Activated T-cell treated with anti-CD3 and anti-CD28 coated beads for 24 hours (primary cell): ENCODE results near the gene THY1.
A peak's percentile ranks its signal among the peaks of the same experiment; 100 is the strongest.
"Not testable (repeated sequence)": the region's sequence is repeated elsewhere in the genome, so short reads cannot be mapped to it uniquely, and the experiment has no call there.

ENCODE experiments used
- DNase-seq: peaks from one replicate; pipeline ENCODE4 v3.0.0-alpha.2; 2020; ENCODE audit warnings: low read depth

The THY1 gene

GRCh38 chr11:119382513-119382912 lies 40.5 kb downstream of the THY1 start:
- DNase-seq = not testable (repeated sequence)

- no peak for DNase-seq
These were observed 40.9 kb downstream of the THY1 start for GRCh38 chr11:119382101-119382500.

- DNase-seq = peak; percentile 97
These were observed 41.6 kb downstream of the THY1 start, which contains the start of gene USP2 for GRCh38 chr11:119381181-119381988. Gene USP2, minus strand, starts transcription at chr11:119381690. Its CDS starts 8,210 bp downstream, at chr11:119373480.

- no peak for DNase-seq
These were observed 42.2 kb downstream of the THY1 start for GRCh38 chr11:119380827-119381180.

- DNase-seq = no peak
These were observed 42.7 kb downstream of the THY1 start for GRCh38 chr11:119380160-119380826.

- no peak for DNase-seq
These were observed 44.0 kb downstream of the THY1 start for GRCh38 chr11:119378851-119379465.

GRCh38 chr11:119377961-119378667 lies 44.9 kb downstream of the THY1 start:
- no peak for DNase-seq

- DNase-seq = no peak
These were observed 45.7 kb downstream of the THY1 start for GRCh38 chr11:119377112-119377901.

GRCh38 chr11:119376197-119376847 lies 46.6 kb downstream of the THY1 start:
- DNase-seq = no peak

GRCh38 chr11:119375337-119376196 lies 47.4 kb downstream of the THY1 start:
- no peak for DNase-seq

GRCh38 chr11:119374632-119375336 lies 48.2 kb downstream of the THY1 start:
- no peak for DNase-seq

GRCh38 chr11:119373921-119374631 lies 48.9 kb downstream of the THY1 start:
- DNase-seq = no peak

- no peak for DNase-seq
These were observed 49.7 kb downstream of the THY1 start for GRCh38 chr11:119373059-119373920.

GRCh38 chr11:119372260-119373058 lies 50.5 kb downstream of the THY1 start:
- DNase-seq = no peak

- no peak for DNase-seq
These were observed 51.2 kb downstream of the THY1 start for GRCh38 chr11:119371778-119372182.

GRCh38 chr11:119371067-119371601 lies 51.8 kb downstream of the THY1 start:
- DNase-seq = no peak
